ENCODE measurements around the gene PIGM.

Gene PIGM

GRCh38 chr1:159985473-159985872 lies 46.3 kb downstream of the PIGM start:
- no peak for DNase-seq

- no peak for DNase-seq
Measured at GRCh38 chr1:159983681-159984080, 48.1 kb downstream of the PIGM start.

GRCh38 chr1:159982280-159982679 lies 49.5 kb downstream of the PIGM start:
- DNase-seq, result no peak

GRCh38 chr1:159981351-159982055 lies 50.3 kb downstream of the PIGM start:
- no peak for DNase-seq

- no peak for DNase-seq
Measured at GRCh38 chr1:159980786-159981185, 51.0 kb downstream of the PIGM start.

- DNase-seq, result no peak
Measured at GRCh38 chr1:159980076-159980475, 51.7 kb downstream of the PIGM start.

- no peak for DNase-seq
Measured at GRCh38 chr1:159979257-159979656, 52.5 kb downstream of the PIGM start.

GRCh38 chr1:159978107-159978398 lies 53.7 kb downstream of the PIGM start:
- no peak for DNase-seq

- no peak for DNase-seq
Measured at GRCh38 chr1:159977364-159978106, 54.3 kb downstream of the PIGM start.

Measured in central memory CD4-positive, alpha-beta T cell (primary cell).